HepG2 (cell line): Measurements from ENCODE around the gene TARBP2. TPM values are rescaled to one million over a fixed set of nuclear protein-coding genes. Genes with fewer than 3 reads are reported as not detected.

Experiments used
- BATF2 ChIP-seq: sonication (generic); formaldehyde crosslinking; IDR thresholded peaks from 2 replicates; pipeline ENCODE4 v1.8.0; 2022; ENCODE audit warnings: mild to moderate bottlenecking, missing genetic modification reagents, moderate library complexity
- DNMT1 ChIP-seq: sonication (generic); formaldehyde crosslinking; IDR thresholded peaks from 2 replicates; pipeline ENCODE4 v1.5.1; 2020; ENCODE audit warnings: mild to moderate bottlenecking, missing genetic modification reagents
- EZH2 ChIP-seq: conservative IDR thresholded peaks from 2 replicates; pipeline ENCODE4 v1.6.1; 2012; ENCODE audit warnings: mild to moderate bottlenecking, low read depth, low read length, moderate library complexity
- IKZF1 ChIP-seq: fragments of 450-650 bp; IDR thresholded peaks from 2 replicates; pipeline ENCODE4 v1.7.1; 2016
- NFKB2 ChIP-seq: sonication (generic); formaldehyde crosslinking; IDR thresholded peaks from 2 replicates; pipeline ENCODE4 v1.4.0; 2020; ENCODE audit warnings: missing genetic modification reagents, borderline replicate concordance
- NR0B2 ChIP-seq: sonication (generic); formaldehyde crosslinking; IDR thresholded peaks from 2 replicates; pipeline ENCODE4 v1.4.0; 2020; ENCODE audit warnings: mild to moderate bottlenecking, missing genetic modification reagents
- NR2F6 ChIP-seq, 2 experiments: IDR thresholded peaks; 2 replicates each; pipeline ENCODE4 v1.6.1; 2016; ENCODE audit warnings: antibody characterized with exemption in 1 of 2, mild to moderate bottlenecking in 1 of 2
- POLR2AphosphoS5 ChIP-seq: IDR thresholded peaks from 2 replicates; pipeline ENCODE4 v1.6.1; 2012; ENCODE audit warnings: low read depth, low read length
- REST ChIP-seq, 2 experiments: IDR thresholded peaks; 2 replicates each; pipeline ENCODE4 v1.6.1; 2011 to 2012; ENCODE audit warnings: low read length in 2 of 2, borderline replicate concordance in 1 of 2, low read depth in 1 of 2, mild to moderate bottlenecking in 1 of 2, moderate library complexity in 1 of 2
- SMYD3 ChIP-seq: sonication (generic); formaldehyde crosslinking; IDR thresholded peaks from 2 replicates; pipeline ENCODE4 v1.8.1; 2023; ENCODE audit warnings: mild to moderate bottlenecking, missing genetic modification reagents
- SNRNP70 ChIP-seq: fragments of 200-400 bp; formaldehyde crosslinking; IDR thresholded peaks from 2 replicates; pipeline ENCODE4 v1.6.1; 2017; ENCODE audit warnings: mild to moderate bottlenecking, low read depth, low read length, moderate library complexity
- U2AF1 ChIP-seq: fragments of 200-400 bp; formaldehyde crosslinking; optimal IDR thresholded peaks from 2 replicates; pipeline ENCODE3; 2017; ENCODE audit warnings: mild to moderate bottlenecking, low read depth, low read length
- USF2 ChIP-seq, 2 experiments: sonication (generic) in 1 of 2; formaldehyde crosslinking in 1 of 2; IDR thresholded peaks; 2 replicates each; pipeline versions ENCODE4 v1.5.1 to v1.6.1; 2011 to 2020; ENCODE audit warnings: borderline replicate concordance in 1 of 2, low read depth in 1 of 2, low read length in 1 of 2, mild to moderate bottlenecking in 1 of 2, missing genetic modification reagents in 1 of 2, moderate library complexity in 1 of 2
- ZMAT3 ChIP-seq: sonication (generic); formaldehyde crosslinking; conservative IDR thresholded peaks from 2 replicates; pipeline ENCODE4 v1.7.0; 2021; ENCODE audit warnings: missing genetic modification reagents
- ZNF333 ChIP-seq: sonication (generic); formaldehyde crosslinking; IDR thresholded peaks from 2 replicates; pipeline ENCODE4 v1.4.0; 2020; ENCODE audit warnings: mild to moderate bottlenecking, missing genetic modification reagents, borderline replicate concordance
- ZNF556 ChIP-seq: sonication (generic); formaldehyde crosslinking; IDR thresholded peaks from 2 replicates; pipeline ENCODE4 v1.4.0; 2020; ENCODE audit warnings: mild to moderate bottlenecking, missing genetic modification reagents, borderline replicate concordance
- ZNF597 ChIP-seq: sonication (generic); formaldehyde crosslinking; IDR thresholded peaks from 2 replicates; pipeline ENCODE4 v1.5.0; 2020; ENCODE audit warnings: missing genetic modification reagents
- ZNF703 ChIP-seq: sonication (generic); formaldehyde crosslinking; IDR thresholded peaks from 2 replicates; pipeline ENCODE4 v1.5.1; 2020; ENCODE audit warnings: missing genetic modification reagents, mild to moderate bottlenecking, moderate library complexity, borderline replicate concordance
- ZSCAN25 ChIP-seq: sonication (generic); formaldehyde crosslinking; IDR thresholded peaks from 2 replicates; pipeline ENCODE4 v1.8.0; 2022; ENCODE audit warnings: mild to moderate bottlenecking, missing genetic modification reagents
- polyA plus RNA-seq, 8 experiments: library from polyadenylated mRNA; depleted of rRNA in 3 of 8; stranded (reverse) in 7 of 8; unstranded in 1 of 8; fragments of >200 nt; fragmentation: Illumina TruSeq in 4 of 8; extraction: Trizol in 4 of 8; gene quantifications; 2 replicates each; pipeline versions ENCODE4 v1.2.1 to v1.2.3, GENCODE V29; 2011 to 2016; ENCODE audit warnings: low read depth in 4 of 8, missing spikeins in 1 of 8, mixed read lengths in 1 of 8; ENCODE audit not compliant: insufficient read depth in 1 of 8
- total RNA-seq, 5 experiments: library from RNA; depleted of rRNA; stranded (reverse); fragments of >200 nt; fragmentation: Illumina TruSeq; extraction: Trizol; gene quantifications; 2 replicates each; pipeline ENCODE4 v1.2.3, GENCODE V29; 2016; ENCODE audit warnings: low read depth in 1 of 5
- TF ChIP-seq, protein P1 (sequence below): IDR thresholded peaks from 2 replicates; pipeline ENCODE4 v1.6.1; 2016; ENCODE audit warnings: low read depth

TARBP2 gene
- total and polyA plus RNA-seq, 2 of the 13 experiments (the other 11 are each of a cell fraction or from before 2014, with no cell fraction given), result 47.0 to 55.5 TPM

GRCh38 chr12:53451661-53452158 lies 49.4 kb upstream of the TARBP2 start, which contains the start of gene PCBP2 (continued):
- TF ChIP-seq ZMAT3 (CRISPR knock-in tag) (peak; percentile 74; the same call in 1 of the 2 replicates), ZNF556 (CRISPR knock-in tag) (no peak), ZNF333 (no peak), BATF2 (no peak), ZNF597 (no peak), POLR2AphosphoS5 (peak; percentile 67), IKZF1 (no peak), U2AF1 (peak; percentile 96), NR2F6 (IDR thresholded peaks at IDR 0.05) (no peak), NR2F6 (CRISPR knock-in tag; IDR thresholded peaks at IDR 0.05) (peak; percentile 71; the same call in 1 of the 2 replicates), SMYD3 (CRISPR knock-in tag) (peak; percentile 76; the same call in 1 of the 2 replicates), REST (IDR thresholded peaks at IDR 0.05; ENCODE audit: borderline replicate concordance in 1 of 2, low read depth in 1 of 2, low read length in 2 of 2) (peak in 1 of 2 experiments; percentile 52; a peak in 1 of 4 replicates), ZSCAN25 (no peak), SNRNP70 (no peak), NR0B2 (CRISPR knock-in tag) (no peak), NFKB2 (CRISPR knock-in tag) (peak; percentile 57; the same call in 1 of the 2 replicates), ZNF703 (CRISPR knock-in tag) (no peak), USF2 (IDR thresholded peaks at IDR 0.05; ENCODE audit: low read depth, low read length) (no peak), USF2 (CRISPR knock-in tag; IDR thresholded peaks at IDR 0.05; ENCODE audit: borderline replicate concordance) (no peak), DNMT1 (CRISPR knock-in tag) (no peak), EZH2 (no peak)
- TF ChIP-seq, protein P1, sequence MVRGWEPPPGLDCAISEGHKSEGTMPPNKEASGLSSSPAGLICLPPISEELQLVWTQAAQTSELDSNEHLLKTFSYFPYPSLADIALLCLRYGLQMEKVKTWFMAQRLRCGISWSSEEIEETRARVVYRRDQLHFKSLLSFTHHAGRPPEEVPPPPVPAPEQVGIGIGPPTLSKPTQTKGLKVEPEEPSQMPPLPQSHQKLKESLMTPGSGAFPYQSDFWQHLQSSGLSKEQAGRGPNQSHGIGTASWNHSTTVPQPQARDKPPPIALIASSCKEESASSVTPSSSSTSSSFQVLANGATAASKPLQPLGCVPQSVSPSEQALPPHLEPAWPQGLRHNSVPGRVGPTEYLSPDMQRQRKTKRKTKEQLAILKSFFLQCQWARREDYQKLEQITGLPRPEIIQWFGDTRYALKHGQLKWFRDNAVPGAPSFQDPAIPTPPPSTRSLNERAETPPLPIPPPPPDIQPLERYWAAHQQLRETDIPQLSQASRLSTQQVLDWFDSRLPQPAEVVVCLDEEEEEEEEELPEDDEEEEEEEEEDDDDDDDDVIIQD (CRISPR knock-in tag), result peak; percentile 65
